Stimulated activated naive CD4-positive, alpha-beta T cell treated with Interleukin-2 at 50 U/mL for 16 hours (primary cell): ENCODE measurements around the gene TJP1.
"Not testable (repeated sequence)": the region's sequence is repeated elsewhere in the genome, so short reads cannot be mapped to it uniquely, and the experiment has no call there.

ENCODE experiments used
- DNase-seq: peaks from one replicate; lab custom pipeline; 2025; lab: John Stamatoyannopoulos, UW

Gene TJP1

GRCh38 chr15:29700296-29700695 is 122.0 kb downstream of the TJP1 start:
- DNase-seq = no peak

- no peak for DNase-seq
Measured at GRCh38 chr15:29699791-29700190, 122.5 kb downstream of the TJP1 start.

- no peak for DNase-seq
Measured at GRCh38 chr15:29698030-29698701, 124.1 kb downstream of the TJP1 start.

- DNase-seq = no peak
Measured at GRCh38 chr15:29696950-29697738, 125.1 kb downstream of the TJP1 start.

GRCh38 chr15:29696506-29696905 is 125.8 kb downstream of the TJP1 start:
- DNase-seq = not testable (repeated sequence)

- DNase-seq = no peak
Measured at GRCh38 chr15:29695489-29696167, 126.6 kb downstream of the TJP1 start.

- no peak for DNase-seq
Measured at GRCh38 chr15:29693225-29693624, 129.0 kb downstream of the TJP1 start.

GRCh38 chr15:29692527-29692926 is 129.7 kb downstream of the TJP1 start:
- no peak for DNase-seq

GRCh38 chr15:29690765-29691475 is 131.3 kb downstream of the TJP1 start:
- DNase-seq = no peak

GRCh38 chr15:29689287-29689986 is 132.8 kb downstream of the TJP1 start:
- no peak for DNase-seq

GRCh38 chr15:29688506-29689286 is 133.6 kb downstream of the TJP1 start:
- DNase-seq = no peak

- no peak for DNase-seq
Measured at GRCh38 chr15:29687939-29688505, 134.2 kb downstream of the TJP1 start.

GRCh38 chr15:29687204-29687815 is 135.0 kb downstream of the TJP1 start:
- DNase-seq = no peak

GRCh38 chr15:29686445-29687203 is 135.6 kb downstream of the TJP1 start:
- no peak for DNase-seq

GRCh38 chr15:29686079-29686425 is 136.2 kb downstream of the TJP1 start:
- DNase-seq = no peak

GRCh38 chr15:29685156-29686078 is 136.9 kb downstream of the TJP1 start:
- no peak for DNase-seq

GRCh38 chr15:29682781-29683180 is 139.5 kb downstream of the TJP1 start:
- no peak for DNase-seq

- no peak for DNase-seq
Measured at GRCh38 chr15:29682361-29682760, 139.9 kb downstream of the TJP1 start.
